Nephron progenitor cell (in vitro differentiated cells): ENCODE measurements around the gene HOXA2.

ENCODE experiments used
- DNase-seq: peaks from one replicate; pipeline ENCODE4 v3.0.0; 2021
- H3K27ac Mint-ChIP-seq: 2 replicates; pipeline ENCODE4 v1.8.0; 2021; ENCODE audit warnings: mild to moderate bottlenecking, moderate library complexity, mixed read lengths
- H3K27me3 Mint-ChIP-seq: 2 replicates; pipeline ENCODE4 v1.8.0; 2021; ENCODE audit warnings: mild to moderate bottlenecking, low read depth, mixed read lengths; ENCODE audit not compliant: poor library complexity
- H3K36me3 Mint-ChIP-seq: 2 replicates; pipeline ENCODE4 v1.8.0; 2021; ENCODE audit warnings: low read depth, mixed read lengths
- H3K4me1 Mint-ChIP-seq: 2 replicates; pipeline ENCODE4 v1.8.0; 2021; ENCODE audit warnings: mixed read lengths
- H3K4me3 Mint-ChIP-seq: 2 replicates; pipeline ENCODE4 v1.8.0; 2021; ENCODE audit warnings: mild to moderate bottlenecking, moderate library complexity, mixed read lengths
- H3K9me3 Mint-ChIP-seq: 2 replicates; pipeline ENCODE4 v1.8.0; 2021; ENCODE audit warnings: mild to moderate bottlenecking, moderate library complexity, mixed read lengths
- CTCF ChIP-seq: fragments of 200-600 bp; sonication (generic); IDR thresholded peaks from 2 replicates; pipeline ENCODE4 v1.5.0; 2021; ENCODE audit warnings: antibody characterized with exemption

The HOXA2 gene

GRCh38 chr7:27137640-27138315, 35.3 kb upstream of the HOXA2 start:
- TF ChIP-seq CTCF, result no peak
- no peak for DNase-seq
- Mint-ChIP-seq H3K4me1 (peaks cover 80% of the 10 kb centered on the region), H3K27ac (peak overlapping the region; percentile 76), H3K4me3 (peak overlapping the region; percentile 97), H3K36me3 (peaks cover 68% of the 10 kb centered on the region), H3K9me3 (no peaks in the 10 kb centered on the region), H3K27me3 (peaks cover 10% of the 10 kb centered on the region)

- H3K27me3 Mint-ChIP-seq, result peaks cover 4% of the 10 kb centered on the region
- no peak for TF ChIP-seq CTCF
- H3K27ac Mint-ChIP-seq, result peak overlapping the region; percentile 97
- no peaks in the 10 kb centered on the region for H3K9me3 Mint-ChIP-seq
- H3K4me3 Mint-ChIP-seq, result peak overlapping the region; percentile 97
- H3K4me1 Mint-ChIP-seq, result peaks cover 83% of the 10 kb centered on the region
- no peak for DNase-seq
- H3K36me3 Mint-ChIP-seq, result peaks cover 37% of the 10 kb centered on the region
Observed at GRCh38 chr7:27134392-27134791, 31.9 kb upstream of the HOXA2 start.

GRCh38 chr7:27133409-27134231, 31.1 kb upstream of the HOXA2 start:
- peak overlapping the region; percentile 97 for H3K4me3 Mint-ChIP-seq

GRCh38 chr7:27132978-27133377, 30.5 kb upstream of the HOXA2 start:
- peaks cover 41% of the 10 kb centered on the region for H3K36me3 Mint-ChIP-seq
- peak overlapping the region; percentile 97 for H3K27ac Mint-ChIP-seq
- peaks cover 86% of the 10 kb centered on the region for H3K4me1 Mint-ChIP-seq
- no peaks in the 10 kb centered on the region for H3K9me3 Mint-ChIP-seq
- peak overlapping the region; percentile 97 for H3K4me3 Mint-ChIP-seq
- no peaks in the 10 kb centered on the region for H3K27me3 Mint-ChIP-seq
- TF ChIP-seq CTCF, result no peak
- no peak for DNase-seq

More at GRCh38 chr7:27133409-27134231, 31.1 kb upstream of the HOXA2 start:
- no peaks in the 10 kb centered on the region for H3K9me3 Mint-ChIP-seq
- no peak for DNase-seq
- no peaks in the 10 kb centered on the region for H3K27me3 Mint-ChIP-seq
- H3K4me1 Mint-ChIP-seq, result peaks cover 86% of the 10 kb centered on the region
- TF ChIP-seq CTCF, result no peak
- H3K36me3 Mint-ChIP-seq, result peaks cover 39% of the 10 kb centered on the region
- H3K27ac Mint-ChIP-seq, result peak overlapping the region; percentile 97

GRCh38 chr7:27132214-27132613, 29.7 kb upstream of the HOXA2 start:
- peak overlapping the region; percentile 97 for H3K4me3 Mint-ChIP-seq
- H3K4me1 Mint-ChIP-seq, result peaks cover 86% of the 10 kb centered on the region
- no peaks in the 10 kb centered on the region for H3K27me3 Mint-ChIP-seq
- no peaks in the 10 kb centered on the region for H3K9me3 Mint-ChIP-seq
- DNase-seq, result no peak
- peak overlapping the region; percentile 96 for H3K27ac Mint-ChIP-seq
- no peak for TF ChIP-seq CTCF
- H3K36me3 Mint-ChIP-seq, result peaks cover 42% of the 10 kb centered on the region
